ENCODE data around the gene TRAPPC4.
"Not testable (repeated sequence)": the region's sequence is repeated elsewhere in the genome, so short reads cannot be mapped to it uniquely, and the experiment has no call there.

TRAPPC4 gene, protein sequence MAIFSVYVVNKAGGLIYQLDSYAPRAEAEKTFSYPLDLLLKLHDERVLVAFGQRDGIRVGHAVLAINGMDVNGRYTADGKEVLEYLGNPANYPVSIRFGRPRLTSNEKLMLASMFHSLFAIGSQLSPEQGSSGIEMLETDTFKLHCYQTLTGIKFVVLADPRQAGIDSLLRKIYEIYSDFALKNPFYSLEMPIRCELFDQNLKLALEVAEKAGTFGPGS

DNA sequence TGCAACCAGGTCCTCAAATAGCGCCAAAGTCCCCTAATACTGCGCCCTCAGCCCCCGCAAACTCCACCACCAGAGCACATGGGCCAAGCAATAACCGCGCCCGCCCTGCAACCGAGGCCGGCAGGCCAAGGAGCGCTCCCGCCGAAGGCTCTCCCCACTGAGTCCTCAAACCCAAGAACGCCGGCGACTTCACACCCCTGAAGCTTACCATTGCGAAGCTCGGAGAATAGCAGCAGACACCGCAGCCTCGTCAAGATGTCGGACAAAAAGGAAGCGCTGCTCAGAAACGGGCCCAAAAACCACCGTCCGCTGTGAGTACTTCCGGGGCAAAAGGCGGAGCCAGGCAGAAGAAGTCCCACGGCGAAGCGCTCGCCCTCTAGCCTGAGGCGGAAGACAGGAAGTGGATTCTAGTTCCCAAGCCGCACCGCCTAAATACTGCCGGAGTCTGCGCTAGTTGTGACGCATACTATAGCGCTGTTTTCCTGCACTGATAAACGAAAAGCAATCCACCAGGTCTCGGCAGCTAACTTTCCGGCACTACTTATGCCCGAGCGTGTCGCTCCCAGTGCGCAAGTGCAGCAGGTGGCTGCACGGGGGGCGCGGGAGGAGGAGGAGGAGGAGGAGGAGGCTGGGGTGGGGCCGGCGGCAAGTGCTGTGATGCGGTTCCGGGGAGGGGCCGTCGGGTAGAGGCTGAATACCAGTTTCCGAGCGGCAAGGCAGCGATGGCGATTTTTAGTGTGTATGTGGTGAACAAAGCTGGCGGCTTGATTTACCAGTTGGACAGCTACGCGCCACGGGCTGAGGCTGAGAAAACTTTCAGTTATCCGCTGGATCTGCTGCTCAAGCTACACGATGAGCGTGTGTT is at the start of gene TRAPPC4, which contains the start of gene RPS25:
TSS of gene TRAPPC4 (plus strand) at position 693 of the 865 bp plus-strand sequence. CDS start at position 723, 30 bp downstream.
TSS of gene RPS25 (minus strand) at position 270 of the 865 bp plus-strand sequence. CDS start at position 211, 59 bp downstream.
- DNase-seq (ENCODE audit: low spot score), result peak; percentile 95

DNA sequence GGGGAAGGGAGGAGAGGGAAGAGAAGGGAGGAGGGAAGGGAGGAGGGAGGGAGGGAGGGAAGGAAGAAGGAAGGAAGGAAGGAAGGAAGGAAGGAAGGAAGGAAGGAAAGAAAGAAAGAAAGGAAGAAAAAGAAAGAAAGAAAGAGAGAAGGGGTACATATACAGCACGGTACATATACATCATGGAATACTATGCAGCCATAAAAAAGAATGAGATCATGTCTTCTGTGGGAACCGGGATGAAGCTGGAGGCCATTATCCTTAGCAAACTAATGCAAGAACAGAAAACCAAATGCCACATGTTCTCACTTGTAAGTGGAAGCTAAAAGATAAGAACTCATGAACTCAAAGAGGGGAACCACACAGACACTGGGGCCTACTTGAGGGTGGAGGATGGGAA is 49.1 kb upstream of the TRAPPC4 start:
- not testable (repeated sequence) for DNase-seq (ENCODE audit: low spot score)

DNA sequence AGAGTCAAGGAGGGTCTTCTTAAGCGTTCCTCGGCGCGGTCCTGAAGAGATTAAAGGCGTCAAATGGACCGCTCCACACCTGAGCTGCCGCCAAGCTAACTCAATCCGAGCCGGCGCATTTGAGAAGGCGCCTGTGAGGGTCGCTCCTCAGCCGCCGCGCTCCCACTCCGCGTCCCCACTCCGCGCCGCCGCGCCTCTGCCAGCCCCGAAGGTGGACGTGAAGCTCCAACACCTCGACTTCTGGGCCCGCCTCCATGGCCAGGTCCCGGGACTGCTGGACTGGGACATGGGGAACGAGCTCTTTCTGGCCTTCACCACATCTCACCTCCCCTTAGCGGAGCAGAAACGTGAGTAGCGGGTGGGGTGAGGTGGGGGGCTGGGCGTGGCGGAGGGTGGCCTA is 46.9 kb upstream of the TRAPPC4 start, which contains the start of gene FOXR1:
TSS of gene FOXR1 (plus strand) at position 116 of the 400 bp plus-strand sequence. CDS start at position 287, 171 bp downstream.
- DNase-seq (ENCODE audit: low spot score), result no peak

- no peak for DNase-seq (ENCODE audit: low spot score)
These were observed 44.6 kb upstream of the TRAPPC4 start for GRCh38 chr11:118973985-118974384.

- DNase-seq (ENCODE audit: low spot score), result no peak
These were observed 42.5 kb upstream of the TRAPPC4 start for GRCh38 chr11:118975771-118976709.

- DNase-seq (ENCODE audit: low spot score), result no peak
These were observed 39.1 kb upstream of the TRAPPC4 start for GRCh38 chr11:118979434-118979833.

GRCh38 chr11:118980191-118980881 is 38.2 kb upstream of the TRAPPC4 start:
- no peak for DNase-seq (ENCODE audit: low spot score)

- DNase-seq (ENCODE audit: low spot score), result not testable (repeated sequence)
These were observed 34.2 kb upstream of the TRAPPC4 start for GRCh38 chr11:118984337-118984736.

- no peak for DNase-seq (ENCODE audit: low spot score)
These were observed 33.7 kb upstream of the TRAPPC4 start for GRCh38 chr11:118984825-118985224.

- no peak for DNase-seq (ENCODE audit: low spot score)
These were observed 30.3 kb upstream of the TRAPPC4 start for GRCh38 chr11:118988280-118988679.

GRCh38 chr11:118991486-118992038 is 27.0 kb upstream of the TRAPPC4 start:
- not testable (repeated sequence) for DNase-seq (ENCODE audit: low spot score)

DNA sequence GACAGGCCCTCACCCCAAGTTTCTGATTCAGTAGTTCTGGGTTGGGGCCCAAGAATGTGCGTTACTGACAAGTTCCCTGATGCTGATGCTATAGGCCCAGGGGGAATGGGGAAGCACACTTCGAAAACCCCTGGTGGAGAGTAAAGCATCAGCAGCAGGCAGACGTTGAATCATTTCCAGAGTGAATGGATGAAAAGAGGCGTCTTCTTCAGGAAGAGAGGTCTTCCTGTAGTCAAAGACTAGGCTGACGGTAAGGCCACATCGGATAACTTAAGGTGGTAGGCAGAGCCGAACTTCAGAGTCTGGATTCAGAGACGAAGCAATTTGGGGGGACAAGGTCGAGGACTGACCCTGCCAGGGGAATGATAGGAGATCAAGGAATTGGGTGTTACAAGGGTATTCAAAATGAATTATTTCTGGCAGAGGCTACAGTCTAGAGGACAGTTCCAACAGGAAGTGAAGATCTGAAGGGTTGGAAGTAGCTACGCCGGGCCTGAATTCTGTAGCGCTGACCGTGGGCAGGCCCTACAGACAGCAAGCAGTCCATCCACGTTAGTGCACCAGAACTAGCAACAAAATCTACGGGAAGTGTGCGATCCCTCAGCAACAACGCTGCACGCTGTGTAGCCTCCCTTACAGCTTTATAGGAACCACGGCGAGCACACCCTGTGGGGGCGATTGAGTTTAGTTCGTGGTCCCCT is 21.5 kb upstream of the TRAPPC4 start:
- peak; percentile 35 for DNase-seq (ENCODE audit: low spot score)

- DNase-seq (ENCODE audit: low spot score), result peak; percentile 95
These were observed 20.8 kb upstream of the TRAPPC4 start, which contains the start of gene CENATAC for GRCh38 chr11:118997627-118998387. Gene CENATAC, plus strand, starts transcription at chr11:118998138. Its CDS starts 60 bp downstream, at chr11:118998198.

DNA sequence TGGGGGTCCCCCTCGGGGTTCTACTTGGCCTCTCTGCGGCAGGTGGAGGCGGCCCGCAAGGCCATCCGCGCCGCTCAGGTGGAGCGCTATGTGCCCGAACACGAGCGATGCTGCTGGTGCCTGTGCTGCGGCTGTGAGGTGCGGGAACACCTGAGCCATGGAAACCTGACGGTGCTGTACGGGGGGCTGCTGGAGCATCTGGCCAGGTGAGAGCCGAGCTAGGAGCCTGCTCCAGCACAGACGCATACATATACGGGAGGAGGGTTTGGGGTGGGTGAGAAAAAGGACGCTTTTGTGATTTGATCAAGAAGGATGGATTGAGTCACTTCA is 20.2 kb upstream of the TRAPPC4 start:
- DNase-seq (ENCODE audit: low spot score), result no peak

- no peak for DNase-seq (ENCODE audit: low spot score)
These were observed 19.7 kb upstream of the TRAPPC4 start for GRCh38 chr11:118998822-118999221.

GRCh38 chr11:119000906-119001305 is 17.7 kb upstream of the TRAPPC4 start:
- DNase-seq (ENCODE audit: low spot score), result no peak

- DNase-seq (ENCODE audit: low spot score), result no peak
These were observed 11.9 kb upstream of the TRAPPC4 start for GRCh38 chr11:119006656-119007055.

DNA sequence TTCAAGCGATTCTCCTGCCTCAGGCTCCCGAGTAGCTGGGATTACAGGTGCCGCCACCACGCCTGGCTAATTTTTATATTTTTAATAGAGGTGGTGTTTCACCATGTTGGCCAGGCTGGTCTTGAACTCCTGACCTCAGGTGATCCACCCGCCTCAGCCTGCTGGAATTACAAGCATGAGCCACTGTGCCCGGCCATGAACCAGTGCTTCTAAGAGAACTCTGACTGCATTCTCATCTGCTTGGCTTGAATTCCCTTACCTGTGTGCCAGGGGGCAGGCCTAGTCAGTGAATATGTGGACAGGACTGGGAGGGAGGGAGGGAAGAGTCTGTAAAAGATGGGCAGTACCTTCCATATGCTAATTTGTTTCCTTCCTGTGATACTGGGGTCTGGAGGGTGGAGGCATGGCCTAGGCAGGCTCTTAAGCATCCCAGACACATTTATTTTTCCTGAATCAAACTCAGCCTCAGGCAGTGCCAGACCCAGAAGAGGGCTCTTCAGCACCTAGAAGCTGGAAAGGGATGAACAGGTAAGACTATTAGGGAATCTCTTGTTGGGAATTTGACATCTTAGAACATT is 7.0 kb upstream of the TRAPPC4 start:
- no peak for DNase-seq (ENCODE audit: low spot score)

DNA sequence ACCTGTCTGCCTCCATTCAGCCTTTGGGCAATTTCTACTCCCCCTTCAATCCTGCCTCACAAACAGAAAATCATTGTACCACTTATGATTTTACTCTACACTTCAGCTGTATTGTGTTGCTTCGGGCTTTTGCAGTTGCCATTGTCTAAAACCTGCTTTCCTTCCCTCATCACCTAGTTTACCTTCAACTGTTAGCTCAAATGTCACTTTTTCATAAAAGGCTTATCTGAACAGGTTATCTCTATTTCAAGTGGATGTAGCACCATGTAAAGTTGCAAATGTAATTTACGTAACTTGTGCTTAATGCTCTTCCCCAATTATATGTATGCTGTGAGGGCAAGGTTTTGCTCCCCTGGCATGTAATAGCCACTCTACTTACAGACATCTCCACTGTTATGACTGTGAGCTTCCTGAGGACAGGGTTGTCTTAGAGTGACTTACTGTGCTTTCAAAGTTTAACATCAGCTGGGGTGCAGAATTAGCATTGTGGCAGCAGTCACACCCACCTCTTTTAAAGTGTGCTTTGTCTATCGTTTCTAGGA is 5.9 kb upstream of the TRAPPC4 start:
- no peak for DNase-seq (ENCODE audit: low spot score)

Data from CD4-positive, alpha-beta T cell treated with Interleukin-15 for 4 hours (primary cell).